Activated CD4-positive, alpha-beta T cell treated with anti-CD3 and anti-CD28 coated beads for 4 hours (primary cell): ENCODE data around the gene SMCO3.

Experiments used
- DNase-seq, 2 donors: peaks; one replicate each; pipeline ENCODE4 v3.0.0-alpha.2; 2020

Gene SMCO3

GRCh38 chr12:14826491-14826890 lies 12.5 kb upstream of the SMCO3 start:
- DNase-seq = no peak

GRCh38 chr12:14825256-14825655 lies 11.3 kb upstream of the SMCO3 start:
- DNase-seq = no peak

- no peak for DNase-seq
These were observed 10.1 kb upstream of the SMCO3 start for GRCh38 chr12:14824012-14824634.

- no peak for DNase-seq
These were observed 2.5 kb downstream of the SMCO3 start for GRCh38 chr12:14811486-14811885.

GRCh38 chr12:14810953-14811483 lies 3.0 kb downstream of the SMCO3 start:
- DNase-seq = no peak

GRCh38 chr12:14810167-14810952 lies 3.6 kb downstream of the SMCO3 start:
- DNase-seq = no peak

GRCh38 chr12:14803830-14804160 lies 10.2 kb downstream of the SMCO3 start:
- no peak for DNase-seq

- peak; percentile 84 to 87 for DNase-seq
These were observed 10.8 kb downstream of the SMCO3 start, which contains the start of the genes C12orf60 and WBP11 for GRCh38 chr12:14803011-14803829. TSS of gene C12orf60 (plus strand) at chr12:14803670. CDS start at chr12:14822936, 19,266 bp downstream. TSS of gene WBP11 (minus strand) at chr12:14803478. CDS start at chr12:14801383, 2,095 bp downstream.

- no peak for DNase-seq
These were observed 11.3 kb downstream of the SMCO3 start for GRCh38 chr12:14802721-14803010.

- no peak for DNase-seq
These were observed 11.7 kb downstream of the SMCO3 start for GRCh38 chr12:14802247-14802646.

GRCh38 chr12:14795028-14795448 lies 18.9 kb downstream of the SMCO3 start:
- no peak for DNase-seq

- DNase-seq = no peak
These were observed 28.4 kb downstream of the SMCO3 start for GRCh38 chr12:14785568-14785967.

- no peak for DNase-seq
These were observed 29.5 kb downstream of the SMCO3 start for GRCh38 chr12:14784471-14784870.

- DNase-seq = no peak
These were observed 31.2 kb downstream of the SMCO3 start for GRCh38 chr12:14782756-14783155.

- no peak for DNase-seq
These were observed 32.4 kb downstream of the SMCO3 start for GRCh38 chr12:14781563-14781962.

- DNase-seq = no peak
These were observed 33.1 kb downstream of the SMCO3 start for GRCh38 chr12:14780859-14781258.

- no peak for DNase-seq
These were observed 34.1 kb downstream of the SMCO3 start for GRCh38 chr12:14779834-14780233.

GRCh38 chr12:14777271-14777670 lies 36.7 kb downstream of the SMCO3 start:
- DNase-seq = no peak

- DNase-seq = no peak
These were observed 37.6 kb downstream of the SMCO3 start for GRCh38 chr12:14776236-14776961.

GRCh38 chr12:14775636-14775980 lies 38.4 kb downstream of the SMCO3 start:
- DNase-seq = no peak

GRCh38 chr12:14774906-14775635 lies 38.9 kb downstream of the SMCO3 start:
- DNase-seq = peak; percentile 18 to 31
